ENCODE measurements around the gene TMBIM6.

DNA sequence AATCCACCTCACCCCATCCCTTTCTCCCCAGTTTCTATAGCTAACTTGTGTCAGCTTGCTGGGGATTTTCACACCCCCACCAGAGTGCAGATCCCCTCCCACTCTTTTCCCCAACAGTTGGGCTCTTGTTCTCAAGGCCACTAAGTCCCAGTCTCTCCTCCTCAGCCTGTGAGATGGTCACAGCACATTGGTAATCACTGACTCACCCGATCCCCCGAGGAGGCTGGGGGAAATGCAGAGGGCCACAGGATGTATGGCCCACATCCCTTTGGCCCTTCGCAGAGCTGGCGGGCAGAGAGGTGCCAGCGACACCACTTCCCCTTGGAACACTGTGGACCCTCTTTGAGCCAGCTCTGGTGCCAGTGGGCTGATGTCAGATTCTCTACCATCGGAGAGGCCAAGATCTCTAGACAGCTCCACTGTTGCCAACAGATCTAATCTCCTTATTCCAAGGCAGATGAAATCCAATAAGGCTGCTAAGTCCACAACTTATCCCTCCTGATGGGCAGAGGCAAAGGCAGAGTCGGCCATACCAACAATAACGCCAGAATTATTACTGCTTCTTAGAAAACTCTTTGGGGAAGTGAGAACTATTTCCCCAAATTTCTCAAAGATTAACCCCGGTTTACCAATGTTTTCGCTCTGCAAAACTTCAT, 35.8 kb upstream of the TMBIM6 start:
- no peak for TF ChIP-seq ZNF629 (tag by site-specific recombination; IDR thresholded peaks at IDR 0.05)
- TF ChIP-seq, protein P1, sequence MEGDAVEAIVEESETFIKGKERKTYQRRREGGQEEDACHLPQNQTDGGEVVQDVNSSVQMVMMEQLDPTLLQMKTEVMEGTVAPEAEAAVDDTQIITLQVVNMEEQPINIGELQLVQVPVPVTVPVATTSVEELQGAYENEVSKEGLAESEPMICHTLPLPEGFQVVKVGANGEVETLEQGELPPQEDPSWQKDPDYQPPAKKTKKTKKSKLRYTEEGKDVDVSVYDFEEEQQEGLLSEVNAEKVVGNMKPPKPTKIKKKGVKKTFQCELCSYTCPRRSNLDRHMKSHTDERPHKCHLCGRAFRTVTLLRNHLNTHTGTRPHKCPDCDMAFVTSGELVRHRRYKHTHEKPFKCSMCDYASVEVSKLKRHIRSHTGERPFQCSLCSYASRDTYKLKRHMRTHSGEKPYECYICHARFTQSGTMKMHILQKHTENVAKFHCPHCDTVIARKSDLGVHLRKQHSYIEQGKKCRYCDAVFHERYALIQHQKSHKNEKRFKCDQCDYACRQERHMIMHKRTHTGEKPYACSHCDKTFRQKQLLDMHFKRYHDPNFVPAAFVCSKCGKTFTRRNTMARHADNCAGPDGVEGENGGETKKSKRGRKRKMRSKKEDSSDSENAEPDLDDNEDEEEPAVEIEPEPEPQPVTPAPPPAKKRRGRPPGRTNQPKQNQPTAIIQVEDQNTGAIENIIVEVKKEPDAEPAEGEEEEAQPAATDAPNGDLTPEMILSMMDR (tag by site-specific recombination; IDR thresholded peaks at IDR 0.05), result no peak
